ENCODE measurements around the gene CPN1.

- TF ChIP-seq HDAC6 (IDR thresholded peaks at IDR 0.05; ENCODE audit: low read depth, low read length) (no peak), ATF3 (IDR thresholded peaks at IDR 0.05) (no peak), ATF3 (CRISPR knock-in tag; conservative IDR thresholded peaks at IDR 0.05) (no peak), TGIF2 (CRISPR knock-in tag; IDR thresholded peaks at IDR 0.05) (no peak), SRSF3 (IDR thresholded peaks at IDR 0.05; ENCODE audit: insufficient read depth, low read length) (no peak), UBTF (IDR thresholded peaks at IDR 0.05; ENCODE audit: borderline replicate concordance in 1 of 2, low read depth in 2 of 2, low read length in 2 of 2) (no peak), PCBP2 (IDR thresholded peaks at IDR 0.05; ENCODE audit: low read depth, low read length, poor library complexity, severe bottlenecking) (no peak)
Observed at GRCh38 chr10:100043796-100044195, 37.9 kb downstream of the CPN1 start.

Measured in K562 (cell line).